ENCODE data around the gene ABCA13. TPM values are rescaled to one million over a fixed set of nuclear protein-coding genes. Genes with fewer than 3 reads are reported as not detected.
A peak's percentile ranks its signal among the peaks of the same experiment; 100 is the strongest.

Gene ABCA13
- total RNA-seq, 1 donor from 2014 or later, result not detected

- Histone ChIP-seq H3K4me2 (no peak overlapping the region), H3K27ac (no peak overlapping the region), H3F3A (ENCODE audit: low read depth) (no peaks in the 10 kb centered on the region), H4K20me1 (ENCODE audit: low read depth) (no peaks in the 10 kb centered on the region), H2AFZ (replicated peaks) (no peak overlapping the region), H3K36me3 (no peaks in the 10 kb centered on the region), H3K9ac (no peak overlapping the region), H3K4me1 (no peaks in the 10 kb centered on the region), H3K9me3 (ENCODE audit: low read depth) (no peaks in the 10 kb centered on the region), H3K79me2 (ENCODE audit: low read depth) (no peaks in the 10 kb centered on the region), H3K4me3 (no peak overlapping the region), H3K27me3 (no peaks in the 10 kb centered on the region)
- DNase-seq (ENCODE audit: low spot score), result no peak
- no peak overlapping the region for H3K27ac Mint-ChIP-seq
- peaks cover 5% of the 10 kb centered on the region for H3K9me3 Mint-ChIP-seq
- H3K27me3 Mint-ChIP-seq (ENCODE audit: insufficient read depth, low read depth), result peaks cover 7% of the 10 kb centered on the region
- peaks cover 6% of the 10 kb centered on the region for H3K4me1 Mint-ChIP-seq
- TF ChIP-seq EZH2 (IDR thresholded peaks at IDR 0.05), result no peak
- H3K4me3 Mint-ChIP-seq, result no peak overlapping the region
- H3K36me3 Mint-ChIP-seq, result no peaks in the 10 kb centered on the region
Observed at GRCh38 chr7:48505051-48505450, 333.8 kb downstream of the ABCA13 start.

- TF ChIP-seq EZH2 (IDR thresholded peaks at IDR 0.05) (no peak), EZH2phosphoT487 (IDR thresholded peaks at IDR 0.05) (no peak), CTCF (IDR thresholded peaks at IDR 0.05) (no peak)
- H3F3A ChIP-seq (ENCODE audit: low read depth), result no peaks in the 10 kb centered on the region
- H3K36me3 ChIP-seq, result no peaks in the 10 kb centered on the region
- Mint-ChIP-seq H3K27me3 (ENCODE audit: insufficient read depth, low read depth) (peaks cover 7% of the 10 kb centered on the region), H3K4me1 (peaks cover 9% of the 10 kb centered on the region), H3K9me3 (peaks cover 5% of the 10 kb centered on the region), H3K36me3 (no peaks in the 10 kb centered on the region), H3K27ac (no peak overlapping the region), H3K4me3 (no peak overlapping the region)
- no peak overlapping the region for H2AFZ ChIP-seq (replicated peaks)
- no peaks in the 10 kb centered on the region for H3K79me2 ChIP-seq (ENCODE audit: low read depth)
- H4K20me1 ChIP-seq (ENCODE audit: low read depth), result no peaks in the 10 kb centered on the region
- H3K27ac ChIP-seq, result no peak overlapping the region
- no peak overlapping the region for H3K4me3 ChIP-seq
- no peak for DNase-seq (ENCODE audit: low spot score)
- H3K4me2 ChIP-seq, result no peak overlapping the region
- no peaks in the 10 kb centered on the region for H3K9me3 ChIP-seq (ENCODE audit: low read depth)
- no peaks in the 10 kb centered on the region for H3K4me1 ChIP-seq
- no peak overlapping the region for H3K9ac ChIP-seq
- H3K27me3 ChIP-seq, result no peaks in the 10 kb centered on the region
Observed at GRCh38 chr7:48505466-48505865, 334.2 kb downstream of the ABCA13 start.

GRCh38 chr7:48506569-48506968, 335.3 kb downstream of the ABCA13 start:
- Histone ChIP-seq H3K4me1 (no peaks in the 10 kb centered on the region), H3K27ac (no peak overlapping the region), H3K4me3 (no peak overlapping the region), H3K36me3 (no peaks in the 10 kb centered on the region), H2AFZ (replicated peaks) (no peak overlapping the region), H4K20me1 (ENCODE audit: low read depth) (no peaks in the 10 kb centered on the region), H3K79me2 (ENCODE audit: low read depth) (no peaks in the 10 kb centered on the region), H3K4me2 (no peak overlapping the region), H3K27me3 (no peaks in the 10 kb centered on the region), H3K9me3 (ENCODE audit: low read depth) (no peaks in the 10 kb centered on the region), H3F3A (ENCODE audit: low read depth) (no peaks in the 10 kb centered on the region), H3K9ac (no peak overlapping the region)
- DNase-seq (ENCODE audit: low spot score), result no peak
- H3K27ac Mint-ChIP-seq, result no peak overlapping the region
- H3K4me1 Mint-ChIP-seq, result peaks cover 19% of the 10 kb centered on the region
- no peak overlapping the region for H3K4me3 Mint-ChIP-seq
- peaks cover 5% of the 10 kb centered on the region for H3K9me3 Mint-ChIP-seq
- peaks cover 8% of the 10 kb centered on the region for H3K27me3 Mint-ChIP-seq (ENCODE audit: insufficient read depth, low read depth)
- TF ChIP-seq CTCF (IDR thresholded peaks at IDR 0.05), result no peak
- no peak for TF ChIP-seq EZH2 (IDR thresholded peaks at IDR 0.05)
- no peak for TF ChIP-seq EZH2phosphoT487 (IDR thresholded peaks at IDR 0.05)
- H3K36me3 Mint-ChIP-seq, result no peaks in the 10 kb centered on the region

GRCh38 chr7:48511080-48511479, 339.8 kb downstream of the ABCA13 start:
- Mint-ChIP-seq H3K27me3 (ENCODE audit: insufficient read depth, low read depth) (peaks cover 4% of the 10 kb centered on the region), H3K4me3 (peak overlapping the region; percentile 36), H3K27ac (peak overlapping the region; percentile 81), H3K4me1 (peaks cover 26% of the 10 kb centered on the region), H3K9me3 (peaks cover 5% of the 10 kb centered on the region), H3K36me3 (no peaks in the 10 kb centered on the region)
- H3K4me3 ChIP-seq, result no peak overlapping the region
- no peaks in the 10 kb centered on the region for H4K20me1 ChIP-seq (ENCODE audit: low read depth)
- H3K9me3 ChIP-seq (ENCODE audit: low read depth), result no peaks in the 10 kb centered on the region
- H3K4me1 ChIP-seq, result peaks cover 13% of the 10 kb centered on the region
- no peak for DNase-seq (ENCODE audit: low spot score)
- H3K4me2 ChIP-seq, result no peak overlapping the region
- no peak overlapping the region for H3K9ac ChIP-seq
- H3F3A ChIP-seq (ENCODE audit: low read depth), result no peaks in the 10 kb centered on the region
- H3K27ac ChIP-seq, result no peak overlapping the region
- no peaks in the 10 kb centered on the region for H3K36me3 ChIP-seq
- no peak overlapping the region for H2AFZ ChIP-seq (replicated peaks)
- TF ChIP-seq EZH2 (IDR thresholded peaks at IDR 0.05) (no peak), CTCF (IDR thresholded peaks at IDR 0.05) (no peak), EZH2phosphoT487 (IDR thresholded peaks at IDR 0.05) (no peak)
- H3K79me2 ChIP-seq (ENCODE audit: low read depth), result no peaks in the 10 kb centered on the region
- no peaks in the 10 kb centered on the region for H3K27me3 ChIP-seq

Data from neural progenitor cell (in vitro differentiated cells).